Breast epithelium (tissue), 3 donors: Measurements from ENCODE around the gene ENOX1.

Experiments
- CTCF ChIP-seq, 3 donors: fragments of 450-650 bp; IDR thresholded peaks; one replicate each; pipeline ENCODE4 v1.5.1; 2016 to 2017; ENCODE audit warnings: antibody characterized with exemption in 3 of 3, mild to moderate bottlenecking in 3 of 3, moderate library complexity in 3 of 3
- POLR2AphosphoS5 ChIP-seq, 3 donors: sonication (generic); formaldehyde crosslinking; IDR thresholded peaks; one replicate each; pipeline ENCODE4 v1.6.1; 2017; ENCODE audit warnings: antibody characterized with exemption in 3 of 3

- TF ChIP-seq CTCF (IDR thresholded peaks at IDR 0.05) (no peak), POLR2AphosphoS5 (IDR thresholded peaks at IDR 0.05) (no peak)
Observed at GRCh38 chr13:43304449-43304848, 482.3 kb downstream of the ENOX1 start.
